ENCODE measurements around the gene MAP2K2.

DNA sequence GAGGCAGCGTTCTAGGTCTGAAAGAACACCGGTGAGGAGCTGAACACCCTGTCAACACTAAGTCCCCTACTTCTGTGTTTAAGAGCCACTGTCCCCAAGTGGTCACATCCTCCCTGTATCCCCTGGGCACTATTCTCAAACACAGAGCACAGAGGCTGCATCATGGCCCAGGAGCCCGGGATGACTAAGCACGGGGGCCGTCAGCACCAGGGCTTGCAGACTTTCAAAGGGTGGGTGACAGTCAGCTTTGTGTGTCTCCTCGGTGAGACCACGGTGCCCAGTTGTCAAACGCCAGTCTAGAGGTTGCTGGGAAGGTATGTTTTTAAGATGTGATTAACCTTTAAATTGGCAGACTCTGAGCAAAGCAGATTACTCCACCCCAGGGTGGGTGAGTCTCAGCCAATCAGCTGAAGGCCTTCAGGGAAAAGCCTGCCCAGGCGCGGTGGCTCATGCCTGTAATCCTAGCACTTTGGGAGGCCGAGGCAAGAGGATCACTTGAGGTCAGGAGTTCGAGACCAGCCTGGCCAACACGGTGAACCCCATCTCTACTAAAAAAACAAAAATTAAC, 8.0 kb downstream of the MAP2K2 start:
- TF ChIP-seq, protein P1, sequence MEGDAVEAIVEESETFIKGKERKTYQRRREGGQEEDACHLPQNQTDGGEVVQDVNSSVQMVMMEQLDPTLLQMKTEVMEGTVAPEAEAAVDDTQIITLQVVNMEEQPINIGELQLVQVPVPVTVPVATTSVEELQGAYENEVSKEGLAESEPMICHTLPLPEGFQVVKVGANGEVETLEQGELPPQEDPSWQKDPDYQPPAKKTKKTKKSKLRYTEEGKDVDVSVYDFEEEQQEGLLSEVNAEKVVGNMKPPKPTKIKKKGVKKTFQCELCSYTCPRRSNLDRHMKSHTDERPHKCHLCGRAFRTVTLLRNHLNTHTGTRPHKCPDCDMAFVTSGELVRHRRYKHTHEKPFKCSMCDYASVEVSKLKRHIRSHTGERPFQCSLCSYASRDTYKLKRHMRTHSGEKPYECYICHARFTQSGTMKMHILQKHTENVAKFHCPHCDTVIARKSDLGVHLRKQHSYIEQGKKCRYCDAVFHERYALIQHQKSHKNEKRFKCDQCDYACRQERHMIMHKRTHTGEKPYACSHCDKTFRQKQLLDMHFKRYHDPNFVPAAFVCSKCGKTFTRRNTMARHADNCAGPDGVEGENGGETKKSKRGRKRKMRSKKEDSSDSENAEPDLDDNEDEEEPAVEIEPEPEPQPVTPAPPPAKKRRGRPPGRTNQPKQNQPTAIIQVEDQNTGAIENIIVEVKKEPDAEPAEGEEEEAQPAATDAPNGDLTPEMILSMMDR (conservative IDR thresholded peaks at IDR 0.05 in 1 of 2, IDR thresholded peaks at IDR 0.05 in 1 of 2; ENCODE audit: extremely low read depth in 1 of 2, insufficient read depth in 1 of 2, low read depth in 1 of 2, low read length in 2 of 2) = no peak
- no peak for TF ChIP-seq EZH2 (IDR thresholded peaks at IDR 0.05; ENCODE audit: borderline replicate concordance, low read length)
